Astrocyte of the cerebellum (primary cell): ENCODE data around the gene PGS1.
A peak's percentile ranks its signal among the peaks of the same experiment; 100 is the strongest.

ENCODE experiments used
- DNase-seq: peaks from one replicate; pipeline ENCODE4 v3.0.0-alpha.2; 2011; ENCODE audit warnings: low read depth
- H3K4me3 ChIP-seq: 2 replicates; pipeline ENCODE4 v1.5.1; 2011; ENCODE audit warnings: mild to moderate bottlenecking, low read depth, low read length, moderate library complexity
- CTCF ChIP-seq: IDR thresholded peaks from 2 replicates; pipeline ENCODE4 v1.5.1; 2012; ENCODE audit warnings: low read length, low read depth, moderate library complexity, mild to moderate bottlenecking; ENCODE audit errors: missing control alignments
- in situ Hi-C: cut with HindIII; loops from 2 replicates; pipeline ENCODE4 v1.10.0; 2017; ENCODE audit warnings: low sequenced_read_pairs

The PGS1 gene

GRCh38 chr17:78337244-78338109 lies 41.0 kb upstream of the PGS1 start:
- DNase-seq, result no peak
- in situ Hi-C loops, result no loop called here
- TF ChIP-seq CTCF, result no peak
- no peak overlapping the region for H3K4me3 ChIP-seq

GRCh38 chr17:78338486-78339259 lies 39.8 kb upstream of the PGS1 start:
- no peak for TF ChIP-seq CTCF
- DNase-seq, result no peak
- in situ Hi-C loops, result no loop called here
- H3K4me3 ChIP-seq, result no peak overlapping the region

- no peak for DNase-seq
- no peak overlapping the region for H3K4me3 ChIP-seq
- no peak for TF ChIP-seq CTCF
- in situ Hi-C loops, result loop anchor here (5.0 kb wide), 2 partner anchors 48 to 82 kb away; no protein-coding TSS in a partner anchor
Measured at GRCh38 chr17:78340183-78340955, 38.1 kb upstream of the PGS1 start.

DNA sequence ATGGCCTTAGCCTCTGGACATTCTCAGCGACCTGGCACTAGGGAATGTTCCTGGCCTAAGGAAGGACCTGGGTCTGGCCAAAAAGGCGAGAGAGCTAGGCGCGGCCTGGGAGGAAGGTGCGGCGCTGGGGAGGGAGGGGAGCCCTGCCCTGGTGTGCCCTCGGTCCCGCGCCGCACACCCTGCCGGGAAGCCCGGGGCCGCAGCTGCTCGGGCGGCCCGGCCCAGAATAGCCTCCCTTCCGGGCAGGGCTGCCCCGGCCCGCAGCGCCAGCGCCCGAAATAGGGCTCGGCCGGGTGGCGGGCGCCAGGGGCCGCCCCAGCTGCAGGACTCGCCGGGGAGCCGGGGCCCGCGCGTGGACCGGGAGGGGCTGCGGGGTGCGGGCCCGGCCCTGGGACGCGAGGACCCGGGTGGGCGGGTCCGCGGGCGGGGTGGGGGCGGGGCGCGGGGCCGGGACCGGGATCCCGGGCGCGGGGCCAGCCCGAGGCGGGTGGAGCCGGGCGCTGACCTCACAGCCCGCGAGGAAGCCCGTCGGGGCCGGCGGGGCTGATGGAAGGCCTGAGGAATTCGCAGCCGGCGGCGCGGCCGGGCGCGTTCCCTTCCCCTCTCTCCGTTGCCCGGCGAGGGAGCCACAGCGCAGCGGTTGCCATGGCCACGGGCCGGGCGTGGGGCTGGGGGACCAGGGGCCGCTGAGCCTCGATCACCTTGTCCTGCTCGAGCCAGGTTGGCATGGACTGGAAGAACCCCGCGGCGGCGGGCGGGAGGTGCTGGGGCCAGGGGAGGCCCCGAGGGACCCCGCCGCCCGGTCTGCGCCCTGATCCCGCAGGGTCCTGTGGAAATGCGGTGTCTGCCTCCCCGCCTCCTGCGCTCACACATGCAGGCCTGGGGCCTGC lies 36.6 kb upstream of the PGS1 start:
- H3K4me3 ChIP-seq, result peak overlapping the region; percentile 31
- no peak for DNase-seq
- TF ChIP-seq CTCF, result no peak
- in situ Hi-C loops, result loop anchor here (5.0 kb wide), 2 partner anchors 50 to 80 kb away; no protein-coding TSS in a partner anchor

GRCh38 chr17:78342449-78343186 lies 35.8 kb upstream of the PGS1 start:
- H3K4me3 ChIP-seq, result peak overlapping the region; percentile 31
- TF ChIP-seq CTCF, result no peak
- in situ Hi-C loops, result loop anchor here (5.0 kb wide), 2 partner anchors 50 to 80 kb away; no protein-coding TSS in a partner anchor
- peak; percentile 87 for DNase-seq
